Stomach (tissue), 4 donors: ENCODE measurements around the gene GPANK1.

Experiments used
- CTCF ChIP-seq, 7 experiments: fragments of 450-650 bp in 4 of 7; fragments of 200-600 bp in 3 of 7; sonication (generic) in 3 of 7; IDR thresholded peaks; one replicate each; pipeline ENCODE4 v1.5.1; 2016 to 2019; ENCODE audit warnings: antibody characterized with exemption in 7 of 7, control low read depth in 2 of 7, mild to moderate bottlenecking in 1 of 7
- POLR2A ChIP-seq, 4 donors: fragments of 450-650 bp; IDR thresholded peaks; one replicate each; pipeline ENCODE4 v1.6.1; 2016; ENCODE audit warnings: antibody characterized with exemption in 4 of 4, control low read depth in 2 of 4, mild to moderate bottlenecking in 1 of 4, moderate library complexity in 1 of 4

- TF ChIP-seq CTCF (IDR thresholded peaks at IDR 0.05) (no peak), POLR2A (IDR thresholded peaks at IDR 0.05) (no peak)
Measured at GRCh38 chr6:31655349-31656237, 9.2 kb downstream of the GPANK1 start, which contains the start of gene APOM.
